NAMALWA (cell line): ENCODE results near the gene DEPDC1B.
"Not testable (repeated sequence)": the region's sequence is repeated elsewhere in the genome, so short reads cannot be mapped to it uniquely, and the experiment has no call there.

Experiments
- DNase-seq: peaks from one replicate; pipeline ENCODE4 v3.0.0-alpha.2; 2015; ENCODE audit warnings: low spot score

Gene DEPDC1B, protein sequence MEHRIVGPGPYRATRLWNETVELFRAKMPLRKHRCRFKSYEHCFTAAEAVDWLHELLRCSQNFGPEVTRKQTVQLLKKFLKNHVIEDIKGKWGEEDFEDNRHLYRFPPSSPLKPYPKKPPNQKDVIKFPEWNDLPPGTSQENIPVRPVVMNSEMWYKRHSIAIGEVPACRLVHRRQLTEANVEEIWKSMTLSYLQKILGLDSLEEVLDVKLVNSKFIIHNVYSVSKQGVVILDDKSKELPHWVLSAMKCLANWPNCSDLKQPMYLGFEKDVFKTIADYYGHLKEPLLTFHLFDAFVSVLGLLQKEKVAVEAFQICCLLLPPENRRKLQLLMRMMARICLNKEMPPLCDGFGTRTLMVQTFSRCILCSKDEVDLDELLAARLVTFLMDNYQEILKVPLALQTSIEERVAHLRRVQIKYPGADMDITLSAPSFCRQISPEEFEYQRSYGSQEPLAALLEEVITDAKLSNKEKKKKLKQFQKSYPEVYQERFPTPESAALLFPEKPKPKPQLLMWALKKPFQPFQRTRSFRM

DNA sequence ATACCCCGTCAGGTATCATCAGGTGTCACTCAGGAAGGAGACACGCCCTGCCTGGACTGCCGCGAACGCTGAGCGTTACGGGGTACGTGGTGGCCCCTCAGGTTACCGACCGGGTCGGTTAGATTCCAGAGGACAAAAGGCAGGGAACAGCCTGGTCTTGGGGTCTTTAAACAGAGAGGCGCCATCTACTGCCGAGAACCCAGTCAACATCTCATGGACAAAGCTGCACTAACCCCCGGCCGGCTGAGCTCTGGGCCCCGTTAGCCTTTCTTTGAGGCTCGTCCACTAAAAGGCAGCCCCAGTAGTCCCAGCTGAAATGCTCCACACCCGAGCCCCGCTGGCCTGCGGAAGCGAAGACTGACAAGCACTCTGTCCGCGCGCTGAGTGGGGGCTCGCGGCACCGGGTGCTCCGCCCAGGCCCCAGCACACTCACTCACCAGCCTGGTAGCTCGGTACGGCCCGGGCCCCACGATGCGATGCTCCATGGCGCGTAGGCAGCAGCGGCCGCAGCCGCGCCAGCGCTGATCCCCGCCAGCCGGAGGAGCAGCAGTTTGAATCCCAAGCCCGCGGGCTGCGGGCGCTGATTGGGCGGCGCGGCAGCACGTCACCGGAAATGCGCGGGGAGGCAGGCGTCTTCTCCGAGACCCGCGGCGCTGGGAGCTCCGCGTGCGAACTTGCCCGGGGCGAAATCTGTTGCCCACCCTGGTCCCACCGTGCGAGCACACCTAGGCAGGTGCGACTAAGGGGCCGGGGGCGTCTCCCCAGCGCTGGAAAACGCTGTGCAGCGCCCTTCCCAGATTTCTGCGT, at the start of gene DEPDC1B:
Gene DEPDC1B (minus strand): TSS at position 558 of the 807 bp plus-strand sequence. CDS start 73 bp downstream, at position 485.
- peak; percentile 86 for DNase-seq

DNA sequence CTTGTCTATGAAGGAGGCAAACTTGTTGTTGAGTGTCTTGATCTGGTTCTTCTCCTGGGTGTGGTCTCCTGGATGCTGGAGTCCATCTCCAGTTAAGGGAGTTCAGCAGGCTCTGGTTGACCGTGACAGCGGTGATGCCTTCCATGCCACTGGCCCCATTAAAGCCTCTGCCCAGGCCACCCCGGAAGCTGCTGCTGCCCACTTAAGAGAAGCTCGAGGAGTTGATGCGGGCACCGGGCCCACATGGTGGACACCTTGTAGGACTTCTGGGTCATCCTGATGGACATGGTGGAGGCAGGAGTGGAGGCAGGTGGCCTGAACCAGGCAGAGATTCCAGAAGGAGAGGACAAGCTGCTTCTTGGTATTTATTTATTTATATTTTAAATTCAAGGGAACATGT, 44.7 kb upstream of the DEPDC1B start:
- no peak for DNase-seq

DNA sequence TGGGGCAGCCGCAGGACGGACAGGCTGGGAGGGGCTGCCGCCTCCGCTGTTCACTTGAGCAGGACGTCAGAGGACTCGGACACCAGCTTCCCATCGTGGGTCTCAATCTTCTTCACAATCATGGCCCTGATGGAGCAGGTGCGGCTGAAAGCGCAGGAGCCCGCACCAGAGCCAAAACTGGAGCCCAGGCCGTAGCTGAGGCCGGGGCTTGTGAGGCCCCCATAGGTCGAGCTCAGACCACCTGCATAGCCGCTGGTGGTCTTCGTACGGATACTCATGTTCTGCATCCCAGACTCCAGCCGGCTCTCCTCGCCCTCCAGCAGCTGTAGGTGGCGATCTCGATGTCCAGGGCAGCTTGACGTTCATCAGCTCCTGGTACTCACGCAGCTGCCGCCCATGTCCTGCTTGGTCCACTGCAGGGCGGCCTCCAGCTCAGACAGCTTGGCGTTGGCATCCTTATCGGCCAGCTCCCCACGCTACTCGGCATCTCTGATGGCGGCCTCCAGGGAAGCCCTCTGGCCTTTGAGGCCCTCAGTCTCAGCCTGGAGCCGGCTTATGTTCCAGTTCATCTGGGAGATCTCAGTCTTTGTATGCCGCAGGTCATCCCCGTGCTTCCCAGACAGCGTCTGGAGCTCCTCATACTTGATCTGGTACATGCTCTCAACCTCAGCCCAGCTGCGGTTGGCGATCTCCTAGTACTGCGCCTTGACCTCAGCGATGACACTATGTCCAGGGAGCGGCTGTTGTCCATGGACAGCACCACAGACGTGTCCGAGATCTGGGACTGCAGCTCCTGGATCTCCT, 43.7 kb upstream of the DEPDC1B start:
- no peak for DNase-seq

DNA sequence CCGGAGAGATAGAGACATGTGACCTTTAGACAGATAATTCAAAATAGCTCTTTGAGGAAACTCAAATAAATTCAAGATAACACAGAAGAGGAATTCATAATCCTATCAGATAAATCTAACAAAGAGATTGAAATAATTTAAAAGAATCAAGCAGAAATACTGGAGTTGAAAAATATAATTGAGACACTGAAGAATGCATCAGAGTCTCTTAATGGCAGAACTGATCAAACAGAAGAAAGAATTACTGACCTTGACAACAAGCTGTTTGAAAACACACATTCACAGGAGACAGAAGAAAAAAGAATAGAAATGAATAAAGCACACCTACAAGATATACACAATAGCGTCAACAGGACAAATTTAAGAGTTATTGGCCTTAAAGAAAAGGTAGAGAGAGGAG, 40.4 kb upstream of the DEPDC1B start:
- DNase-seq, result no peak

DNA sequence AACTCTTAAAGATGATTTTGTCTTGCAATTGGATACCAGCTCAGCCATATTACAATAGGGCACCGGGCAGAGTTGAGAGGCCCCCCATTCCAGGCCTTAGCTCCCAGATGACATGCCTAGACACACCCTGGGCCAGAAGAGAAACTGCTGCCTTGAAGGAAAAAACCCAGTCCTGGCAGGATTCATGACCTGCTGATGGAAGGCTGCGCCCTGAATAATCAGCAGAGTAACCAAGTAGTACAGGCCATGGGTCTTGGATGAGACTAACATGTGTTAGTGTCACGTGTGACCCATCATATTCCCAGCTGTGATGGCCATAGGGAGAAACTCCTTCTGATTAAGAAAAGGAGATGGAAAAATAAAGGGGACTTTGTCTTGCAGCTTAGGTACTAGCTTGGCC, 39.0 kb upstream of the DEPDC1B start:
- no peak for DNase-seq

DNA sequence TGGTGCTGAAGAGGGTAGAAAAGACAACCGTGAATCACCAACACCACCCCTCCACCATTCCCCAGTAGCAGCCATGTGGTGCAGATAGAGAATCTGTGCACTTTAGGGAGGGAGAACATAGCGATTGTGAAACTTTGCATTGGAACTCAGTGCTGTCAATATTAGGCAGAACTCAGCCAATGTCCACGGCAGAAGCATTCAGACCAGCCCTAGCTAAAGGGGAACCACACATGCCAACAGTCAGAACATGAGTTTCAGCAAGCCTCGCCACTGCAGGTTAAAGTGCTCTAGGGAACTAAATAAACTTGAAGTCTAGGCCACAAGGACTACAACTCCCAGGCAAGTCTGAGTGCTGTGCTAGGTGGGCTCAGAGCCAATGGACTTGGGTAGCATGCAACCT, 38.5 kb upstream of the DEPDC1B start:
- DNase-seq, result no peak

DNA sequence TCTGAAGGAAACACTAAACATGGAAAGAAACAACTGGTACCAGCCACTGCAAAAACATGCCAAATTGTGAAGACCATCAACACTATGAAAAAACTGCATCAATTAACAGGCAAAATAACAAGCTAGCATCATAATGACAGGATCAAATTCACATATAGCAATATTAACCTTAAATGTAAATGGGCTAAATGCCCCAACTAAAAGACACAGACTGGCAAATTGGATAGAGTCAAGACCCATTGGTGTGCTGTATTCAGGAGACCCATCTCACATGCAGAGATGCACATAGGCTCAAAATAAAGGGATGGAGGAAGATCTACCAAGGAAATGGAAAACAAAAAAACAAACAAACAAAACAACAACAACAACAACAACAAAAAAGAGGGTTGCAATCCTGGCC, 30.9 kb upstream of the DEPDC1B start:
- not testable (repeated sequence) for DNase-seq

DNA sequence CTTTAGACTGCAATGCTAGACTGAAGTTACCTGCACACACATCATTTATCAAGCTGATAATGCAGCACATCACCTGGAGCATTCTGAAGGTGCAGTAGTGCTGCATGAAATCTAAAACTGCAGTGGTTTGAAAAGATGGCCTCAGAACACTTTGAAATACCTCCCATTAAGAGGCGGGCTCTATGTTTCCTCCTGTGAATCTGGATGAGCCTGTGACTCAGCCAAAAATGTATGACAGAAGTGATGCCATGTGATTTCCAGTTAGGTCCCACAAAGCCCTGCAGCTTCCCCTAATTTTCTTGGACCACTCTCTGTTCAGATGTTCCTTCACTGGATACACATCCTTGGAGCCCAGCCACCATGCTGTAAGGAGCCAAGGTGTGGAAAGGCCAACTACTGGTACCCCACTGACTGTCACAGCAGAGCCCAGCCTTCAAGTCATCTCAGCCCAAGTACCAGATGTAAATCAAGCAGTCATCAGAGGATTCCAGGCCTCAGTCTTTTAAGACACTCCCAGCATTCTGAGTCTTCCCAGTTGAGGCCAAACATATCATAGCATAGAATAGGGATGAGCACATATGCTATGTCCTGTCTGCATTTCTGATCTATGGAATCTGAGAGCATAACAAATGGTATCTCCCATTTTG, 27.2 kb upstream of the DEPDC1B start:
- DNase-seq, result no peak

DNA sequence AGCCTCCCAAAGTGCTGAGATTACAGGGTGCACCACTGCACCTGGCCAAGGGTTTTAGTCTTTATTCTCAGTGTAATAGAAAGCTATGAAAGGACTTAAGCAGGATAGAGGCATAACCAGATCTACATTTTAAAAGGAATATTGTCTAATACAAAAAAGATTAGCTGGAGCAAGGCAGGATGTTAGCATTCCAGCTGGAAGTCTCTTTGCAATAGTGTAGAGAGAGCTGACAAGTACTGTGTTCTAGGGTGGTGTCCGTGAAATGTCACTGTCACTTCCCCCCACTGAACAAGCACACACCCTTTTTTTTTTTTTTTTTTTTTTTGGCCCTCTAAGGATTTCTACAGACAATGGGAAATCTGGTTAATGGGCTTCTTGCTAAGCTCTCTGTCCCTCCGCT, 24.2 kb upstream of the DEPDC1B start:
- no peak for DNase-seq

DNA sequence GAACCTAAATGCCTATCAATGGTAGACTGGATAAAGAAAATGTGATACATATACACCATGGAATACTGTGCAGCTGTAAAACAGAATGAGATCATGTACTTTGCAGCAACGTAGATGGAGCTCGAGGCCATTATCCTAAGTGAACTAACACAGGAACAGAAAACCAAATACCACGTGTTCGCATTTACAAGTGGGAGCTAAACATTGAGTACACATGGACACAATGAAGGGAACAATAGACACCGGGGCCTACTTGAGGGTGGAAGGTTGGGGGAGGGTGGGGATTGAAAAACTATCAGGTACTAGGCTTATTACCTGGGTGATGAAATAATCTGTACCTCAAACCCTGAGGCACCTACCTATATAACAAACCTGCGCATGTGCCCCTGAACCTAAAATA, 22.4 kb upstream of the DEPDC1B start:
- DNase-seq, result no peak

DNA sequence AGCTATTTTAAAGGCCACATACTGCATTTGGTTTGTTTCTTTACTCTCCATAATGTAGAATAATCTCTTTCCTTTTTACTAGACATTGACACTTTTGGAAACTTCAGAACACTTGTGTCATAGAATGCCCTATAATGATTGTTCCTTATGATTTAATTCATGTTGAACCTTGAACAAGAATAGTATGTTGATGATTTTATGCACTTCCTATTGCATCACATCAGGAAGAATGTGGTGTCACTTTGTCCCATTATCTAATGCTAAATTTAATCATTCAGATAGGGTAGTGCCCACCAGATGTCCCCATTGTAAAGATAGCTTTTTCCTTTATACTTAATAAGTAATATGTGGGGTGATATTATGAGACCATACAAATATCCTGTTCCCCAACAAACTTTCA, 19.4 kb upstream of the DEPDC1B start:
- no peak for DNase-seq

DNA sequence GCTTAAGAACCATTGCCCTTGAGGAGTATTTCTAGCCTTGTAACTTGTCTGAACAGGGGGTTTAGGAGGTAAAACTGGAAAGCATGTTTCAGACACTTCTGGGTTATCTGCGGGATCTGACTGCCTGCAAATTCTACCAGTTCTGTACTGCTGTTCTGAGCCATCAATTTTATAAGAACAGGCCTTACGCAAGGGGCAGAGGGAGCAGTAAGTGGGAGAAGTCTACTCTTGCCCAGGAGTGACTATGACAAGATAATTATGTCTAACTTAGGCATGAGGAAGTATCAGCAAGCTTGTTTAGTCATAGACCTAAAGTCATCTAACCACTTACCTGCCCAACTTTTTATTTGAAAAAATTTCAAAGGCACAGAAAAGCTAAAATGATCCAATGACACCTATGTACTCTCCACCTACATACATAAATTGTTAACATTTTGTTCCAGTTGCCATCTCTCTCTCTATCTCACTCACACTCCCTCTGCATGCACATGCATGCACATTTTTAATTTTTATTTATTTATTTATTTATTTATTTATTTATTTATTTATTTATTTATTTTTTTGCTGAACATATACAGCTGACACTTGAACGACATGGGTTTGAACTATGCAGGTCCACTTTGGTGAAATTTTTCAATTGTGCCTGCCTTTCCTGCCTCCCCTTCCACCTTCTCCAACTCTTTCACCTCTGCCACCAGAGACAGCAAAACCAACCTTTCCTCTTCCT, 18.4 kb upstream of the DEPDC1B start:
- no peak for DNase-seq

DNA sequence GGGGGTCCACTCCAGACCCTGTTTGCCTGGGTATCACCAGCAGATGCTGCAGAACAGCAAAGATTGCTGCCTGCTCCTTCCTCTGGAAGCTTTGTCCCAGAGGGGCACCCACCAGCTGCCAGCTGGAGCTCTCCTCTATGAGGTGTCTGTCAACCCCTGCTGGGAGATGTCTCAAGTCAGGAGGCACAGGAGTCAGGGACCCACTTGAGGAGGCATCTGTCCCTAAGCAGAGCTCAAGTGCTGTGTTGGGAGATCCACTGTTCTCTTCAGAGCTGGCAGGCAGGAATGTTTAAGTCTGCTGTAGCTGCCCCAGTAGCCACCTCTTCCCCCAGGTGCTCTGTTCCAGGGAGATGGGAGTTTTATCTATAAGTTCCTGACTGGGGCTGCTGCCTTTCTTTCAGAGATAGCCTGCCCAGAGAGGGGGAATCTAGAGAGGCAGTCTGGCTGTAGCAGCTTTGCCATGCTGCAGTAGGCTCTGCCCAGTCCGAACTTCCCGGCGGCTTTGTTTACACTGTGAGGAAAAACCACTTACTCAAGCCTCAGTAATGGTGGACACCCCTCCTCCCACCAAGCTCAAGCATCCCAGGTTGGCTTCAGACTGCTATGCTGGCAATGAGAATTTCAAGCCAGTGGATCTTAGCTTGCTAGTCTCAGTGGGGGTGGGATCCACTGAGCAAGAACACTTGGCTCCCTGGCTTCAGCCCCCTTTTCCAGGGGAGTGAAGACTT, 15.4 kb upstream of the DEPDC1B start:
- DNase-seq, result not testable (repeated sequence)

DNA sequence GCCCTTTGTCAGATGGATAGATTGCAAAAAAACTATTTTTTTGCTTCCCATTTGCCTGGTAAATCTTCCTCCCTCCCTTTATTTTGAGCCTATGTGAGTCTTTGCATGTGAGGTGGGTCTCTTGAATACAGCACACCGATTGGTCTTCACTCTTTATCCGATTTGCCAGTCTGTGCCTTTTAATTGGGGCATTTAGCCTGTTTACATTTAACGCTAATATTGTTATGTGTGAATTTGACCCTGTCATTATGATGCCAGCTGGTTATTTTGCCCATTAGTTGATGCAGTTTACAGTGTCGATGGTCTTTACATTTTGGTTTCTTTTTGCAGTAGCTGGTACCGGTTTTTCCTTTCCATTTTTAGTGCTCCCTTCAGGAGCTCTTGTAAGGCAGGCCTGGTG, 13.0 kb upstream of the DEPDC1B start:
- no peak for DNase-seq

DNA sequence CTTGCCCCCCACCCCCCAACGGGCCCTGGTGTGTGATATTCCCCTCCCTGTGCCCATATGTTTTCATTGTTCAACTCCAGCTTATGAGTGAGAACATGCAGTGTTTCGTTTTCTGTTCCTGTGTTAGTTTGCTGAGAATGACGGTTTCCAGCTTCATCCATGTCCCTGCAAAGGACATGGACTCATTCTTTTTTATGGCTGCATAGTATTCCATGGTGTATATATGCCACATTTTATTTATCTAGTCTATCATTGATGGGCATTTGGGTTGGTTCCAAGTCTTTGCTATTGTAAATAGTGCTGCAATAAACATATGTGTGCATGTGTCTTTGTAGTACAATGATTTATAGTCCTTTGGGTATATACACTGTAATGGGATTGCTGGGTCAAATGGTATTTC, 11.9 kb upstream of the DEPDC1B start:
- not testable (repeated sequence) for DNase-seq

DNA sequence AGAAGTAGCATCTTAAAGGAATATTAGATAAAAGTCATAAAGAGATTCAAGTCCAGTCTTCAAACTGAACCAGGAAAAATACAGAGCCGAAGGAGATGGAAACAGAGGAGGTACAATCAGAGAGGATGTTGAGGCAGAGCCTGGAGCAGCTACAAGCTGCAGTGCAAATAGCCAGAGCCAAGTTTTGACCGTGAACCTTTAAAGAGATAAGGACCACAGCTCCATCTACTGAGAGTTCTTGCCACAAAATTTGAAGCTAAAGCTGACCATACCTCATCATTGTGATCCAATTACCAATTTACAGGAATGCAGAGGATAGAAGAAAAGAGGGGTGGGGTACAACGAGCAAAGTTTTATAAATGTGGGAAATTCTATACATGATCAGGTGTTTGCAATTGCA, 10.4 kb upstream of the DEPDC1B start:
- DNase-seq, result no peak

DNA sequence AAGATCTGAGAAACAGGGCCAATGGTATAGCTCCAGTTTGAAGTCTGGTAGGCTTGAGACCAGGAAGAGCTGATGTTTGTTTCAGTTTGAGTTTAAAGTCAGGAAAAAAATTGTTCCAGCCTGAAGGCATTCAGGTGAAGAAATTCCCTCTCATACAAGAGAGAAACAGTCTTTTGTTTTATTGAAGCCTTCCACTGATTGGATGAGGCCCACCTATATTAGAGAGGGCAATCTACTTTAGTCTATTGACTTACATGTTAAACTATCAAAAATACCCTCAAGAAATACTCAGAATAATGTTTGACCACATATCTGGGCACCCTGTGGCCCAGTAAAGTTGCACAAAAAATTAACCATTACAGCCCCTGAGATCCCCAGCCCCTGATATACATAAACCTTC, 5.2 kb upstream of the DEPDC1B start:
- DNase-seq, result no peak

DNA sequence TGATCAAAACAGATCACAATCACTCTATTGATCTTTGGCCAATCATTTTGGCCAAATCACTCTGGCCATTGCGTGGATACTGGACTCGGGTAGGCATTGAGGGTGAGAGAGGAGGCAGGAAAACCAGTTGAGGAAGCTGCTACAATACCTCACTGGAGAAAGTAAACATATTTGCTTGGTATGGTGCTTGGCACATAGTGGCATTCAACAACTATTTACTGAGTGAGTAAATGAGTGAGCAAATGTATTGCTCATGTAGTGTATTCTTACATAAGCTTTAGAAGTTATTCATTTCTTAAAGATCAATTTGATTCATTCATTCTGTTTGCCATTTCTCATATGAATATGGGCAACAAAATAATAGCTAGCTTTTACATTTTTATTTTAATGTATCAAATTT, 4.0 kb upstream of the DEPDC1B start:
- no peak for DNase-seq

DNA sequence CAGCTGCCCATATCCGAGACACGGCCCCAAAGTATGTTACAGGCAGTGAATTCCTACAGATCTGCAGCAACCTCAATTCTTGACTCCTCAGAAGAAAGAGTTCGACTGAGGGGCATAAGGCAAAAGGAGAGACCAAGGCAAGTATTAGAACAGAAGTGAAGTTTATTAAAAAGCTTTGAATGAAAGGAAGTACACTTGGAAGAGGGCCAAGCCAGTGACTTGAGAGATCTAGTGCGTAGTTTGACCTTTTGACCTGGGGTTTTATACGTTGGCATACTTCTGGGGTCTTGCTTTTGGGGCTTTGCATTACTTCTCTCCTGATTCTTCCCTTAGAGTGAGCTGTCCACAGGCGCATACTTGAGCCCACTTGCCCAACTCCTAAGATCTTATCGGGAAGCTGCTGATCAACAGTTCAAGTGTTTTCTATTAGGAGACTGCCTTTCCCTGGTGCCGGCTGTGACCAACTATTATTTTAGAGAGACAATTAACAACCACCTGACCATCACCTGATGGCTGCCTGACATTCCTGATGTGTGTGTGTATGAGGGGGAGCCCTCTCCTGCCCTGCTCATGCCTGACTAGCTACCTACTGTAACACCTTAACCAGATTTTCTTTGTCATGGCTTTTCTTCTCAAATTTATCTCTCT, 1.5 kb upstream of the DEPDC1B start:
- DNase-seq, result peak; percentile 20

DNA sequence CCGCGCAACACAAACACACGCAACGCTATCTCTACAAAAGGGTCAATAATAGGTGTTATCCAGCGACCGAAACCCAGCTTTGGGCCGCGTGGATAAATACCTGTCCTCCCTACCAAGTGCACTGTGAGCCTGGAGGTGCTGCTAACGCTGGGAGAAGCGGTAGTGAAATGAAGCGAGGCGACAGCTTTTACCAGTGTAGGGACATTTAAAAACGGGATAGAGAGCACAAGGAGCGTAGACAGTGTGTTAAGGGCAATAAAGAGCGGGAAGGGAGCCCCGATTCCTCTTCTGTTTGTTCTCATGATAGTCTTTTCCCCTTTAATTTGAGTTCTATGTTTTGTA, 421 bp upstream of the DEPDC1B start:
- no peak for DNase-seq
